ENCODE measurements around the gene ASAP2.

ASAP2 gene

GRCh38 chr2:9375857-9376428 lies 169.3 kb downstream of the ASAP2 start:
- H3K36me3 ChIP-seq (ENCODE audit: control insufficient read depth, insufficient read depth, low read length) = peaks cover 77% of the 10 kb centered on the region
- H3K9me3 ChIP-seq (ENCODE audit: control insufficient read depth, low read length) = no peaks in the 10 kb centered on the region
- no peak overlapping the region for H3K4me3 ChIP-seq (ENCODE audit: extremely low read depth, insufficient read depth, low read length, poor library complexity, severe bottlenecking)
- no peak overlapping the region for H3K27ac ChIP-seq (ENCODE audit: low read depth, low read length, severe bottlenecking)
- 84 to 91% methylated on average over 4 of the region's 4 CpGs for WGBS, 2 experiments (ENCODE audit: insufficient coverage in 2 of 2)
- peaks cover 31% of the 10 kb centered on the region for H3K4me1 ChIP-seq (ENCODE audit: control insufficient read depth, insufficient read depth, low read length, poor library complexity, severe bottlenecking)

GRCh38 chr2:9377461-9378097 lies 171.0 kb downstream of the ASAP2 start:
- 85 to 100% methylated on average over 3 to 5 of the region's 9 CpGs for WGBS, 2 experiments (ENCODE audit: insufficient coverage in 2 of 2)
- Histone ChIP-seq H3K9me3 (ENCODE audit: control insufficient read depth, low read length) (no peaks in the 10 kb centered on the region), H3K36me3 (ENCODE audit: control insufficient read depth, insufficient read depth, low read length) (peaks cover 77% of the 10 kb centered on the region), H3K4me3 (ENCODE audit: extremely low read depth, insufficient read depth, low read length, poor library complexity, severe bottlenecking) (no peak overlapping the region), H3K27ac (ENCODE audit: low read depth, low read length, severe bottlenecking) (peak overlapping the region; percentile 70), H3K4me1 (ENCODE audit: control insufficient read depth, insufficient read depth, low read length, poor library complexity, severe bottlenecking) (peaks cover 40% of the 10 kb centered on the region)

- 78 to 85% methylated on average over 24 to 29 of the region's 30 CpGs for WGBS, 2 experiments (ENCODE audit: insufficient coverage in 2 of 2)
These were observed 172.1 kb downstream of the ASAP2 start for GRCh38 chr2:9378433-9379390.

GRCh38 chr2:9379391-9379755 lies 172.8 kb downstream of the ASAP2 start:
- 92 to 100% methylated on average over 1 to 2 of the region's 5 CpGs for WGBS, 2 experiments (ENCODE audit: insufficient coverage in 2 of 2)
- Histone ChIP-seq H3K36me3 (ENCODE audit: control insufficient read depth, insufficient read depth, low read length) (peaks cover 78% of the 10 kb centered on the region), H3K27ac (ENCODE audit: low read depth, low read length, severe bottlenecking) (peak overlapping the region; percentile 70), H3K4me3 (ENCODE audit: extremely low read depth, insufficient read depth, low read length, poor library complexity, severe bottlenecking) (no peak overlapping the region), H3K4me1 (ENCODE audit: control insufficient read depth, insufficient read depth, low read length, poor library complexity, severe bottlenecking) (peaks cover 40% of the 10 kb centered on the region), H3K9me3 (ENCODE audit: control insufficient read depth, low read length) (no peaks in the 10 kb centered on the region)

More at GRCh38 chr2:9378433-9379390, 172.1 kb downstream of the ASAP2 start:
- peaks cover 79% of the 10 kb centered on the region for H3K36me3 ChIP-seq (ENCODE audit: control insufficient read depth, insufficient read depth, low read length)
- peaks cover 40% of the 10 kb centered on the region for H3K4me1 ChIP-seq (ENCODE audit: control insufficient read depth, insufficient read depth, low read length, poor library complexity, severe bottlenecking)
- no peaks in the 10 kb centered on the region for H3K9me3 ChIP-seq (ENCODE audit: control insufficient read depth, low read length)
- H3K4me3 ChIP-seq (ENCODE audit: extremely low read depth, insufficient read depth, low read length, poor library complexity, severe bottlenecking) = no peak overlapping the region
- peak overlapping the region; percentile 70 for H3K27ac ChIP-seq (ENCODE audit: low read depth, low read length, severe bottlenecking)

GRCh38 chr2:9380702-9381628 lies 174.4 kb downstream of the ASAP2 start:
- Histone ChIP-seq H3K4me1 (ENCODE audit: control insufficient read depth, insufficient read depth, low read length, poor library complexity, severe bottlenecking) (peaks cover 40% of the 10 kb centered on the region), H3K27ac (ENCODE audit: low read depth, low read length, severe bottlenecking) (peak overlapping the region; percentile 89), H3K36me3 (ENCODE audit: control insufficient read depth, insufficient read depth, low read length) (peaks cover 80% of the 10 kb centered on the region), H3K9me3 (ENCODE audit: control insufficient read depth, low read length) (no peaks in the 10 kb centered on the region), H3K4me3 (ENCODE audit: extremely low read depth, insufficient read depth, low read length, poor library complexity, severe bottlenecking) (no peak overlapping the region)
- 95 to 97% methylated on average over 15 to 18 of the region's 18 CpGs for WGBS, 2 experiments (ENCODE audit: insufficient coverage in 2 of 2)

GRCh38 chr2:9382604-9383235 lies 176.1 kb downstream of the ASAP2 start:
- no peaks in the 10 kb centered on the region for H3K9me3 ChIP-seq (ENCODE audit: control insufficient read depth, low read length)
- WGBS, 2 experiments (ENCODE audit: insufficient coverage in 2 of 2) = 94 to 100% methylated on average over 3 to 6 of the region's 6 CpGs
- peaks cover 30% of the 10 kb centered on the region for H3K4me1 ChIP-seq (ENCODE audit: control insufficient read depth, insufficient read depth, low read length, poor library complexity, severe bottlenecking)
- peaks cover 85% of the 10 kb centered on the region for H3K36me3 ChIP-seq (ENCODE audit: control insufficient read depth, insufficient read depth, low read length)
- H3K27ac ChIP-seq (ENCODE audit: low read depth, low read length, severe bottlenecking) = no peak overlapping the region
- H3K4me3 ChIP-seq (ENCODE audit: extremely low read depth, insufficient read depth, low read length, poor library complexity, severe bottlenecking) = no peak overlapping the region

GRCh38 chr2:9384521-9384920 lies 177.9 kb downstream of the ASAP2 start:
- H3K27ac ChIP-seq (ENCODE audit: low read depth, low read length, severe bottlenecking) = no peak overlapping the region
- peaks cover 15% of the 10 kb centered on the region for H3K4me1 ChIP-seq (ENCODE audit: control insufficient read depth, insufficient read depth, low read length, poor library complexity, severe bottlenecking)
- no peak overlapping the region for H3K4me3 ChIP-seq (ENCODE audit: extremely low read depth, insufficient read depth, low read length, poor library complexity, severe bottlenecking)
- 100% methylated on average over 2 to 3 of the region's 4 CpGs for WGBS, 2 experiments (ENCODE audit: insufficient coverage in 2 of 2)
- H3K9me3 ChIP-seq (ENCODE audit: control insufficient read depth, low read length) = no peaks in the 10 kb centered on the region
- H3K36me3 ChIP-seq (ENCODE audit: control insufficient read depth, insufficient read depth, low read length) = peaks cover 92% of the 10 kb centered on the region

- H3K9me3 ChIP-seq (ENCODE audit: control insufficient read depth, low read length) = no peaks in the 10 kb centered on the region
- peaks cover 96% of the 10 kb centered on the region for H3K36me3 ChIP-seq (ENCODE audit: control insufficient read depth, insufficient read depth, low read length)
- peaks cover 10% of the 10 kb centered on the region for H3K4me1 ChIP-seq (ENCODE audit: control insufficient read depth, insufficient read depth, low read length, poor library complexity, severe bottlenecking)
- no peak overlapping the region for H3K4me3 ChIP-seq (ENCODE audit: extremely low read depth, insufficient read depth, low read length, poor library complexity, severe bottlenecking)
- H3K27ac ChIP-seq (ENCODE audit: low read depth, low read length, severe bottlenecking) = no peak overlapping the region
- 85 to 92% methylated on average over 4 to 5 of the region's 6 CpGs for WGBS, 2 experiments (ENCODE audit: insufficient coverage in 2 of 2)
These were observed 179.2 kb downstream of the ASAP2 start for GRCh38 chr2:9385841-9386240.

GRCh38 chr2:9388199-9388681 lies 181.6 kb downstream of the ASAP2 start:
- H3K36me3 ChIP-seq (ENCODE audit: control insufficient read depth, insufficient read depth, low read length) = peaks cover 78% of the 10 kb centered on the region
- peaks cover 9% of the 10 kb centered on the region for H3K4me1 ChIP-seq (ENCODE audit: control insufficient read depth, insufficient read depth, low read length, poor library complexity, severe bottlenecking)
- no peaks in the 10 kb centered on the region for H3K9me3 ChIP-seq (ENCODE audit: control insufficient read depth, low read length)
- H3K27ac ChIP-seq (ENCODE audit: low read depth, low read length, severe bottlenecking) = no peak overlapping the region
- no peak overlapping the region for H3K4me3 ChIP-seq (ENCODE audit: extremely low read depth, insufficient read depth, low read length, poor library complexity, severe bottlenecking)
- 97 to 100% methylated on average over 9 to 10 of the region's 11 CpGs for WGBS, 2 experiments (ENCODE audit: insufficient coverage in 2 of 2)

Data from mesodermal cell (in vitro differentiated cells).